Activated naive CD8-positive, alpha-beta T cell treated with anti-CD3 and anti-CD28 coated beads, Interleukin-2, amount 50 U/mL, for 24 hours (primary cell): ENCODE data around the gene TPSB2.
"Not testable (repeated sequence)": the region's sequence is repeated elsewhere in the genome, so short reads cannot be mapped to it uniquely, and the experiment has no call there.

Experiments used
- ATAC-seq: fragments of 150-1000 bp; cut with Tn5 transposase; one replicate; pipeline ENCODE4 v1.10.0; 2021
- DNase-seq: peaks from one replicate; pipeline ENCODE4 v3.0.0; 2021
- H3K27ac Mint-ChIP-seq: one replicate; pipeline ENCODE4 v1.8.0; 2021; ENCODE audit warnings: mild to moderate bottlenecking, mixed read lengths
- H3K27me3 Mint-ChIP-seq: one replicate; pipeline ENCODE4 v1.8.0; 2021; ENCODE audit warnings: mixed read lengths
- H3K36me3 Mint-ChIP-seq: one replicate; pipeline ENCODE4 v1.8.0; 2021; ENCODE audit warnings: low read depth, mixed read lengths
- H3K4me1 Mint-ChIP-seq: one replicate; pipeline ENCODE4 v1.8.0; 2021; ENCODE audit warnings: mixed read lengths
- H3K4me3 Mint-ChIP-seq: one replicate; pipeline ENCODE4 v1.8.0; 2021; ENCODE audit warnings: mild to moderate bottlenecking, moderate library complexity, mixed read lengths
- H3K9me3 Mint-ChIP-seq: one replicate; pipeline ENCODE4 v1.8.0; 2021; ENCODE audit warnings: mixed read lengths

The TPSB2 gene

DNA sequence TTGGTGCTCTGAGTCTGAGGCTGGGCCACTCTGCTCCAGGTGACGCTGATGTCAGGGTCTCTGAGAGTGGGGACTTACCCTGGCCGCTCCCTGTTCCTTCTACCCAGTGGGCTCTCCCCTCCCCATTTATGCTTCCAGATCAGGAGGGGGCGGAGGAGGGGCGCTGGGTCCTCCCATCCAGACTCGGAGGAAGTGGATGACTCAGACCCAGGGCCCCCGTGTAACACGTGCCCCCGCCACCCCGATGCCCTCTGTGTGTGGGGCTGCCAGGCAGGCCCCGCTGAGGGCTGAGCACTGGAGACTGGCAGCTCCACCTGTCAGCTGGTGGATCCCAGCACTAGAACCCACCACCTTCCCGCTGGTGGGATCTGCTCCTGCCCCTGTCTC lies at the start of gene TPSB2:
TPSB2 (minus strand) TSS at position 101 of the 387 bp plus-strand sequence. CDS start 233 bp downstream, outside the sequence.
- not testable (repeated sequence) for H3K4me1 Mint-ChIP-seq, H3K27me3 Mint-ChIP-seq, DNase-seq, H3K27ac Mint-ChIP-seq, H3K36me3 Mint-ChIP-seq, H3K4me3 Mint-ChIP-seq, ATAC-seq, H3K9me3 Mint-ChIP-seq

DNA sequence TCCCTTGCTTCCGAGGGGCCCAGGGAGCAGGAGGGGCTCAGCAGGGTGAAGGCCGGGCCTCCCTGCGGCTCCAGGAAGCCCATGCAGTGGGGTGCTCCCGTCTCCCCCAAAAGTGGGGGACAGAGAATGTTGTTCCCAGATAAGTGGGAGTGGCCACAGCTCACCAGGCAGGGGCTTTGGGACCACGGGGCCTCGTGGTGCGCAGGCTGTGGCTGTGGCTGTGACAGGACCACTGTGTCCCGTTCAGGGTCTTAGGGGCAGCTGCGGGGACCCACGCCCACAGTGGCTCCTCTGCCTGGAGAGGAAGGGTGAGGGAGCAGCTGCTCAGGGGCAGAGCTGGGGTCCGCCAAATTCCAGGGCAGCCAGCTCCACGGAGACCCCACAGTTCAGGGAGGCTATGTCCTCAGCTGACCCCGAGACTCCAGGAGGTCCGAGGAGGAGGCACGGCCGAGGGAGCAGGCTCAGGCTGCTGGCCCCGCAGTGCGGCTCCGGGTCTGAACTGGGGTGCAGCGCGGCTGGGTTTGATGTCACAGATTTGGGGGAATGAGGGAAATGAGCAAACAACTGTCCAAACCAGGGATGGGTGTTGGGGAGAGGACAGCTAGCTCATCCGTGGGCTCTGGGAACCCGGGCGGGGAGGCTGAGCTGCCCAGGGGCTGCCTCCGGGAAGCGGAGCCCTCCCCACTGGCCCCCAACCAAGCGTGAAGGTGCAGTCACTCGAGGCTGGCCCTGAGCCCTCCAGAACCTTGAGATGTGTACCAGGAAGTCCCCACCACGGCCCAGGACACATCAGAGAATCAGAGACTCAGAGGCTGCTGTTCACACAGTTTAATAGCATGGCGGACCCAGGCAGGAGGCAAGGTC lies 49.3 kb upstream of the TPSB2 start:
- Mint-ChIP-seq H3K36me3 (no peaks in the 10 kb centered on the region), H3K27me3 (peaks cover 14% of the 10 kb centered on the region), H3K4me3 (no peak overlapping the region), H3K27ac (no peak overlapping the region), H3K4me1 (no peaks in the 10 kb centered on the region), H3K9me3 (no peaks in the 10 kb centered on the region)
- DNase-seq (no peak), ATAC-seq (no peak)

DNA sequence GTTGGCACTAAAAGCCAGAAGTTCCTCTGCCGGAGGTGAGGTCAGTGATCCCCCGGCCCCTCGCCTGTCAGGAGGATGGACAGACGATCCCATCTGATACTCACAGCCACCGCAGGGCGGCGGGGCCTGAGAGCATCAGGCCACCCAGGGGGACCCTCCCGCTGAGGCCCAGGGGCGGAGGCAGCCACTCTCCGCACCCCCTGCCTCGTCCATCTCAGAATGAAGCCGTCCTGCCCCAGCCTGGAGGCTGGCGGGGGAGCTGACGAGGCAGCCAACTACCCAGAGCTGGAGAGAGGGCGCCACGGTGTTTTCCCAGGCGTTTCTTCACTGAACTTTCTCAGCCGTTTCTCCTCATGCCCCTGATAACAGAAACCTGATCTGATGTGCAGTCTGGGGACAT lies 48.5 kb upstream of the TPSB2 start:
- DNase-seq (no peak), ATAC-seq (no peak)
- Mint-ChIP-seq H3K4me3 (no peak overlapping the region), H3K27me3 (peaks cover 14% of the 10 kb centered on the region), H3K9me3 (no peaks in the 10 kb centered on the region), H3K4me1 (no peaks in the 10 kb centered on the region), H3K27ac (no peak overlapping the region), H3K36me3 (no peaks in the 10 kb centered on the region)

DNA sequence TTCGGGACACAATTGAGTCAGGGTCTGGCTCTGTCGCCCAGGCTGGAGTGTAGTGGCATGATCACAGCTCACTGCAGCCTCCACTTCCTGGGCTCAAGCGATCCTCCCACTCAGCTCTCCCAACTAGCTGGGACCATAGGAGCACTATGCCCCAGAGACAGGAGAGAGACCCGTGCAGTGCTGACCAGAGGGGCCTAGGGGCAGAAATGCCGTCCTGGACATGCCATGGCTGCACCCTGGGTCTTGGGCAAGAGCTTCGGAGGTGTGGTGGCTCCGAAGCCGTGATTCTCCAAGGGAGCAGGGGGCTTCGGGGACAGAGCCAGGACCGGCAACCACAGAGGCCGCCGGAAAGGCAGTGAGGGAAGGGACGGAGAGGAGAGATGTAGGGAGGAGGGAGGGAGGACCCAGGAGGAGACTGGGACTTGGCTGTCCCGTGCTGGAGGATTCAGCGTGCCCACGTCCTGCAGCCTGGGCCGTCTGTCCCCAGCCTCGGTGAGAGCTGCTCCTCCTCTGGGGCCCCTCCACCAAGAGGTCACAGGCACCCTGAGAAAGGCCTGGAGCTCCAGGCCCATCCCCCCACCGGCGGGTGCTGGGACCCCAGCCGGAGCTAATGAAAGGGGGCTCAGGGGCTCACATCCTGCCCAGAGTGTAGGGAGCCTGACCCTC lies 47.8 kb upstream of the TPSB2 start:
- Mint-ChIP-seq H3K4me3 (no peak overlapping the region), H3K4me1 (no peaks in the 10 kb centered on the region), H3K27ac (no peak overlapping the region), H3K9me3 (no peaks in the 10 kb centered on the region), H3K36me3 (no peaks in the 10 kb centered on the region), H3K27me3 (peaks cover 20% of the 10 kb centered on the region)
- DNase-seq (no peak), ATAC-seq (no peak)

DNA sequence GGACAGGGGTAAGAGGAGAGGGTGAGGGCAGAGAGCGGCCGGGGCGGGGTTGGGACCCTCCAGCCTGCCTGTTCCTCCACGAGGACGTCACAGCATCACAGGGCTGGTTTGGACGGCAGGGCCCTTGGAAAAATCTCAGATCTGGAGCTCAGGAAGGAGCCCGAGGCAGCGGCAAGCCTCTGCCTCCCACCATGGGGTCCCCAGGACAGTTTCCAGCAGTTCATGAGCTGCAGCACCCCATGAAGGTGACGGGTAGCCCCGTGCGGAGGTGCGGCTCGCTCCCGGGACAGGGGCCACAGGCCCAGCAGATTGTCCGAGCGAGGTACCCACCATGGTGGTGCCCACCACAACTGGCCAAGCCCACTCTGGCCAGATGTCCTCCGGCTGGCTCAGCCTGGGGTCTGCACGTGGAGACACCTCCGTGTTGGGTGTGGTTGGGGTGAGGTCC lies 47.2 kb upstream of the TPSB2 start:
- no peak overlapping the region for H3K27ac Mint-ChIP-seq

DNA sequence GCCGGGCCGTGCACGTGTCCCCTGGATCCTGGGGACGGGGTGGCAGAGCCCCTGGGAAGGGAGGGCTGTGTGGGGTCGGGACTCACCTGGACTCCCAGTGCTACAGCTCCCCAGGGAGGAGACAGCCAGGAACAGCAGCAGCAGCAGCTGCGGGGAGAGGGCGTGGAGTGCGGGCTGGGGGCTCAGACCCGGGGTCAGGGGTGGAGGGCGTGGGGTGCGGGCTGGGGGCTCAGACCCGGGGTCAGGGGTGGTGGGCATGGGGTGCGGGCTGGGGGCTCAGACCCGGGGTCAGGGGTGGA lies 46.5 kb upstream of the TPSB2 start:
- Mint-ChIP-seq H3K36me3 (no peaks in the 10 kb centered on the region), H3K4me3 (no peak overlapping the region), H3K27me3 (peaks cover 20% of the 10 kb centered on the region), H3K27ac (no peak overlapping the region), H3K4me1 (no peaks in the 10 kb centered on the region), H3K9me3 (no peaks in the 10 kb centered on the region)
- ATAC-seq (no peak), DNase-seq (no peak)

More for the DNA sequence above, 47.2 kb upstream of the TPSB2 start:
- no peak for ATAC-seq
- H3K4me1 Mint-ChIP-seq: no peaks in the 10 kb centered on the region
- no peak overlapping the region for H3K4me3 Mint-ChIP-seq
- H3K36me3 Mint-ChIP-seq: no peaks in the 10 kb centered on the region
- no peak for DNase-seq
- no peaks in the 10 kb centered on the region for H3K9me3 Mint-ChIP-seq
- H3K27me3 Mint-ChIP-seq: peaks cover 20% of the 10 kb centered on the region

DNA sequence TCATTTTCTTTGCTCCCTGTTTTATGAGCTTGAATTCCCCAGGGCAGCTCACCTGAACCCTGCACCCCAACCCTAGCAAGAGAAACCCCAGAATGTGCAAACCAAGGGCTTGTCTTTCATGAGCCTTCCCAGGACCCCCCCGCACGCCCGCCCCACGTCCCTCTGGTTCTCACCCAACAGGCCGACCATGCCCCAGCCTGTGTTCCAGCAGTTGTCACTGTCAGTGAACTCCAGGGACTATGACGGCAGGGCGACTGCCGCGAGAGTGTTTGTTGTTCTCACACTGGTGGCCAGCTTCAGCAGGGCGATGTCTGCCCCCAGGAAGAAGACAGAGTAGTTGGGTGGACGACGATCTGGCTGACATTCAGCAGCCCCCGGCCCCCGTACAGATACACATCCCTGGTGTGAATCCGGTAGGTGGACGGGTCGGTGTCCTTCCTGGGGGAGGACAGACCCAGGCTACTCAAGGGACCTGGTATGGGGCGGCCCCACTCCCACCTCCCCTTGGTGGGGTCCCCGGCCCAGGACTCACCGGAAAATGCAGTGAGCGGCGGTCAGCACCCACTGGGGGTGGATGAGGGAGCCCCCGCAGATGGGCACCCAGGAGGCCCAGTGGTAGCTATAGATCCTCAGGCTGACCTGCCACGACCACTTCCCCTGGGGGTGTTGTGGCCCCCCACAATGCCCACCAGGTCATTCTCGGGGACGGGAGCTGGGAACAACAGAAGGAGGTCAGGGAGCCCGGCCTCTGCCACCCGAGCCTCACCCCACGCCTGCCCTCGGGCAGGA lies 46.0 kb upstream of the TPSB2 start:
- Mint-ChIP-seq H3K4me3 (no peak overlapping the region), H3K36me3 (no peaks in the 10 kb centered on the region), H3K27ac (no peak overlapping the region), H3K9me3 (no peaks in the 10 kb centered on the region), H3K4me1 (no peaks in the 10 kb centered on the region), H3K27me3 (peaks cover 20% of the 10 kb centered on the region)
- ATAC-seq (no peak), DNase-seq (no peak)

DNA sequence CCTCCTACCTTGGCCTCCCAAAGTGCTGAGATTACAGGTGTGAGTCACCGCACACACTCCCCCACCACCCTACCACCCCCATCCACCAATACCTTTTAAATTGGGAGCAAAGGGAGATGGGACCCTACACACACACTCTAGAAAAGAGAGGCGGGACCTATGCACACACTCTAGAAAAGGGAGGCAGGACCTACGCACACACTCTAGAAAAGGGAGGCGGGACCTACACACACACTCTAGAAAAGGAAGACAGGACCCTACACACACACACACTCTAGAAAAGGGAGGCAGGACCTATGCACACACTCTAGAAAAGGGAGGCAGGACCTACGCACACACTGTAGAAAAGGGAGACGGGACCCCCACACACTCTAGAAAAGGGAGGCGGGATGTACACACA lies 44.8 kb upstream of the TPSB2 start:
- no peak overlapping the region for H3K27ac Mint-ChIP-seq
- H3K4me1 Mint-ChIP-seq: no peaks in the 10 kb centered on the region
- no peak for ATAC-seq
- no peaks in the 10 kb centered on the region for H3K36me3 Mint-ChIP-seq
- peaks cover 21% of the 10 kb centered on the region for H3K27me3 Mint-ChIP-seq
- no peaks in the 10 kb centered on the region for H3K9me3 Mint-ChIP-seq
- H3K4me3 Mint-ChIP-seq: no peak overlapping the region
- DNase-seq: no peak

DNA sequence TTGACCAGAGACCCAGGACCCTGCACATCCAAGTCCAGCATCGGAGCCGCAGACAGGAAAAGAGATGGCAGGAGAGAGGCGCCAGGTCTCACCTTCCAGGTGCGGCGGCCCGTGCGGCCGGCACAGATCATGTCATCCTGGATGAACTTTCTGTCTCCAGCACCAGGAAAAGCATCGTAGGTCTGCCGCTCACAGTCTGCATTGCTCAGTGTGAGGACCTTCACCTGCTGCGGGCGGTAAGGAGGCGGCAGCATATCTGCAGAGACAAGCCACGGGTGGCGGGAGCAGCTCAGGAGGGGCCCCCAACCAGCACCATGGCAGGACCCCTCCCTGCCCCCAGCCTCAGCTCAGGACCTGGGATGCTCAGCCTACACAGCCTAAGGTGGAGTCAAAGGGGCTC lies 43.8 kb upstream of the TPSB2 start:
- DNase-seq (no peak), ATAC-seq (no peak)
- H3K4me3 Mint-ChIP-seq: no peak overlapping the region
- no peaks in the 10 kb centered on the region for H3K9me3 Mint-ChIP-seq
- no peaks in the 10 kb centered on the region for H3K36me3 Mint-ChIP-seq
- no peaks in the 10 kb centered on the region for H3K4me1 Mint-ChIP-seq
- H3K27me3 Mint-ChIP-seq: peaks cover 24% of the 10 kb centered on the region
- no peak overlapping the region for H3K27ac Mint-ChIP-seq

DNA sequence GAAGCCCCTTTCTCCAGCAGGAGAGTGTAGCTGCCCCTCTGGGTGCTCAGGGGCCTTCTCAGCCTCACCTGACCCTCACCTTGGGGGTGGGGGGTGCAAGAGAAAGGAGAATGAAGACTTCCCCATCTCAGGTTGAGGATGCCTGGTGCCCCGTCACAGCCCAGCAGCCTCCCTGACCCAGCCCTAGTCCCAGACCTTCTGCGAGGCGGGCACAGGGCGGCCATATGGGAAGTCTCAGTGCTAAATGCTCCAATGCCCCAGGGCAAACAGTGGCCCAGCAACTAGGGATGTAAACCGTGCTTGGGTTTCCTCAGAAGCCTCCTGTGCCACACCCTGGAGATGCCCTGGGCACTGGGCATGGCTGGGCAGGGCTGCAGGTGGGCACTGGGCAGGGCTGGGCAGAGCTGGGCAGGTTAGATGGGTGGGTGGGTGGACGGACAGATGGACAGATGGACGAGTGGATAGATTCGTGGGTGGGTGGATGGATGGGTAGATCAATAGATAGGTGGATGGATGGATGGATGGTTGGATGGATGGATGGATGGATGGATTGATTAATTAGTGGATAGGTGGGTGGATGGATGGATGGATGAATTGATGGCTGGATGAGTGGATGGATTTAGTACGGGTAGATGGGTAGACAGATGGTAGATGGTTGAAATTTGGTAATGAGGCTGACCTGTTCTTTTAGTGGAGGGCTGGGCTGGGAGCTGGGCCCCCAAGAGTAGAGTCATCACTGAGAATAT lies 42.6 kb upstream of the TPSB2 start:
- Mint-ChIP-seq H3K27me3 (peaks cover 22% of the 10 kb centered on the region), H3K9me3 (no peaks in the 10 kb centered on the region), H3K4me3 (no peak overlapping the region), H3K4me1 (no peaks in the 10 kb centered on the region), H3K36me3 (no peaks in the 10 kb centered on the region), H3K27ac (no peak overlapping the region)
- no peak for ATAC-seq
- no peak for DNase-seq

DNA sequence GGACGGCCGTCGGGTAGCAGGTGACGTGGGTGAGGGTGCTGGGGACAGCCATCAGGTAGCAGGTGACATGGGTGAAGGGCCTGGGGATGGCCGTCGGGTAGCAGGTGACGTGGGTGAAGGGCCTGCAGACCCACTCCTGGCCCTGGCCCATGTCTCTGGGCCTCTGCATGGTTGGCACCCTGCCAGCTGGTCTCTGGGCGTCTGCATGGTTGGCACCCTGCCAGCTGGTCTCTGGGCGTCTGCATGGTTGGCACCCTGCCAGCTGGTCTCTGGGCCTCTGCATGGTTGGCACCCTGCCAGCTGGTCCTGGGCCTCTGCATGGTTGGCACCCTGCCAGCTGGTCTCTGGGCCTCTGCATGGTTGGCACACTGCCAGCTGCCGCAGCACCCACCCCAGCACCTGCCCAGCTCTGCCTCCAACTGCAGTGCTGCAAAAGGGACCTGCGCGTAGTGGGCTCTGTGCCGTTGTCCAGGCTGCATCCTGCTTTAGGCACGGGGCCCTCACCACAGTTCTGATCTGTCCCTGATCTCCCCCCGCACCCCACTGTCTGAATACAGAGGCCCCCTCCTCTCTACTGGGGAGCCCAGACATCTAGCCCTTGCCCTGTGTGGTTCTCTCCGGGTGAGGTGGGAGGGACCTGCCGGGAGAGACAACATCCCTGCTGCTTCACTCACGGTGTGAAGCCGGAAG lies 41.9 kb upstream of the TPSB2 start:
- DNase-seq, ATAC-seq, H3K4me1 Mint-ChIP-seq: not testable (repeated sequence)

DNA sequence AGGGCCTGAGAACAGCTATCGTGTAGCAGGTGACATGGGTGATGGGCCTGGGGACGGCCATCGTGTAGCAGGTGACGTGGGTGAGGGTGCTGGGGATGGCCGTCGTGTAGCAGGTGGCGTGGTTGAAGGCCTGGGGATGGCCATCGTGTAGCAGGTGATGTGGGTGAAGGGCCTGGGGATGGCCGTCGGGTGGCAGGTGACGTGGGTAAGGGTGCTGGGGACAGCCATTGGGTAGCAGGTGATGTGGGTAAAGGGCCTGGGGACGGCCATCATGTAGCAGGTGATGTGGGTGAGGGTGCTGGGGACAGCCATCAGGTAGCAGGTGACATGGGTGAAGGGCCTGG lies 41.4 kb upstream of the TPSB2 start:
- Mint-ChIP-seq H3K27me3 (peaks cover 19% of the 10 kb centered on the region), H3K4me1 (no peaks in the 10 kb centered on the region), H3K27ac (no peak overlapping the region), H3K4me3 (no peak overlapping the region), H3K9me3 (no peaks in the 10 kb centered on the region), H3K36me3 (no peaks in the 10 kb centered on the region)
- ATAC-seq (no peak), DNase-seq (no peak)

More for the DNA sequence above, 41.9 kb upstream of the TPSB2 start:
- not testable (repeated sequence) for H3K4me3 Mint-ChIP-seq, H3K9me3 Mint-ChIP-seq, H3K27ac Mint-ChIP-seq, H3K36me3 Mint-ChIP-seq
- peaks cover 19% of the 10 kb centered on the region for H3K27me3 Mint-ChIP-seq

DNA sequence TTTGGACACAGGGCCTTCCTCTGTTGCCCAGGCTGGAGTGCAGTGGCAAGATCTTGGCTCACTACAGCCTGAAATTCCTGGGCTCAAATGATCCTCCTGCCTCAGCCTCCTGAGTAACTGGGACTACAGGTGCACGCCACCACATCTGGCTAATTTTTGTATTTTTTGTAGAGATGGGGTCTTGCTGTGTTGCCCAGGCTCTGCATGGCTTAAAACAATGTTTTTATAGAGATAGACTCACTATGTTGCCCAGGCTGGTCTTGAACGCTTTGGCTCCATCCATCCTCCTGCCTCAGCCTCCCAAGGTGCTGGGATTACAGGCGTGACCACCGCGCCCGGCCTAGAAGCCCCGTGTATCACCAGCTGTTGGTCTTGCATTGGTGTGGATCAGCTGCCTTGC lies 39.4 kb upstream of the TPSB2 start:
- ATAC-seq, H3K4me1 Mint-ChIP-seq, H3K36me3 Mint-ChIP-seq, DNase-seq, H3K9me3 Mint-ChIP-seq, H3K27ac Mint-ChIP-seq, H3K4me3 Mint-ChIP-seq: not testable (repeated sequence)
- peaks cover 10% of the 10 kb centered on the region for H3K27me3 Mint-ChIP-seq

DNA sequence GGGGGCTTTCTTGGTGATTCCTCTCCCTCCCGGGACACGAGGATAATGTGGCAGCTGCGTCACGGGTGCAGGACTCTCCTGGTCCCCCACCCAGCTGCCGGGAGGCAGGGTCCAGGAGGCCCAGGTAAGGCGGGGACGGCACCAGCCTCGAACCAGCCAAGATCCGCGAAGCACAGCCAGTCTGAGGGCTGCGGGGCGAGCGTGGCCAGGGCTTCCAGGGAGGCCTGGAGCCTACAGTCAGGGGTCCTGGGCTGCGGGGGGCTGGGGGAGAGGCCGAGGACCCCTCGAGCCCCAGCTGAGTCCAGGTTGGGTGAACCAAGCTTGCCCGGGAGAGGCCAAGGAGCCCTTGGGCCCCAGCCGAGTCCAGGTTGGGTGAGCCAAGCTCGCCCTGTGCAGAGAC lies 35.8 kb upstream of the TPSB2 start:
- H3K36me3 Mint-ChIP-seq: no peaks in the 10 kb centered on the region
- no peak for ATAC-seq
- H3K4me3 Mint-ChIP-seq: no peak overlapping the region
- H3K9me3 Mint-ChIP-seq: peaks cover 8% of the 10 kb centered on the region
- DNase-seq: no peak
- H3K27me3 Mint-ChIP-seq: peaks cover 13% of the 10 kb centered on the region
- no peak overlapping the region for H3K27ac Mint-ChIP-seq
- no peaks in the 10 kb centered on the region for H3K4me1 Mint-ChIP-seq
